SU-DHL-6 (cell line): Measurements from ENCODE around the gene SCFD2.

Experiments used
- H2AFZ ChIP-seq: fragments of 200-600 bp; sonication (generic); 2 replicates; pipeline ENCODE4 v1.6.1; 2014; ENCODE audit warnings: low read depth, mild to moderate bottlenecking, moderate library complexity, mixed read lengths, antibody characterized with exemption, low read length; ENCODE audit not compliant: severe bottlenecking
- H3F3A ChIP-seq: fragments of 200-600 bp; shearing (Covaris generic); 2 replicates; pipeline ENCODE4 v1.6.0; 2016; ENCODE audit warnings: antibody characterized with exemption, mild to moderate bottlenecking; ENCODE audit not compliant: insufficient read depth
- H3K27ac ChIP-seq: fragments of 200-600 bp; sonication (generic); 2 replicates; pipeline ENCODE4 v1.5.1; 2016; ENCODE audit warnings: low read depth, mild to moderate bottlenecking, low read length, moderate library complexity, mixed read lengths
- H3K27me3 ChIP-seq: fragments of 200-600 bp; sonication (generic), shearing (Covaris generic); 2 replicates; pipeline ENCODE4 v1.6.0; 2014; ENCODE audit warnings: mild to moderate bottlenecking, low read length
- H3K36me3 ChIP-seq: fragments of 200-600 bp; sonication (generic); 2 replicates; pipeline ENCODE4 v1.6.1; 2014; ENCODE audit warnings: mild to moderate bottlenecking, low read length, mixed read lengths
- H3K4me2 ChIP-seq: fragments of 300-600, 200-600 bp; shearing (Covaris generic), sonication (generic); 2 replicates; pipeline ENCODE4 v1.6.0; 2014; ENCODE audit warnings: low read length, low read depth, mild to moderate bottlenecking; ENCODE audit not compliant: poor library complexity, severe bottlenecking
- H3K4me3 ChIP-seq: fragments of 200-600 bp; sonication (generic); 2 replicates; pipeline ENCODE4 v1.5.1; 2014; ENCODE audit warnings: antibody characterized with exemption, low read length, mild to moderate bottlenecking, mixed read lengths; ENCODE audit not compliant: insufficient read depth, poor library complexity, severe bottlenecking
- H3K79me2 ChIP-seq: fragments of 200-600 bp; sonication (generic); 2 replicates; pipeline ENCODE4 v1.6.1; 2014; ENCODE audit warnings: mild to moderate bottlenecking, low read length, moderate library complexity; ENCODE audit not compliant: insufficient read depth
- H3K9ac ChIP-seq: fragments of 200-600 bp; sonication (generic); 2 replicates; pipeline ENCODE4 v1.7.0; 2014; ENCODE audit warnings: mild to moderate bottlenecking, low read length
- H3K9me2 ChIP-seq: fragments of 200-600 bp; sonication (generic); replicated peaks from 2 replicates; pipeline ENCODE4 v1.6.1; 2014; ENCODE audit warnings: low read length; ENCODE audit not compliant: insufficient read depth
- H3K9me3 ChIP-seq: fragments of 200-600 bp; sonication (generic); 2 replicates; pipeline ENCODE4 v1.6.1; 2014; ENCODE audit warnings: low read length, mixed read lengths; ENCODE audit not compliant: insufficient read depth
- H4K20me1 ChIP-seq: fragments of 200-600 bp; sonication (generic); 2 replicates; pipeline ENCODE4 v1.6.1; 2014; ENCODE audit warnings: low read depth, mild to moderate bottlenecking, antibody characterized with exemption, low read length, moderate library complexity, mixed read lengths
- EZH2phosphoT487 ChIP-seq: fragments of 200-600 bp; sonication (generic), shearing (Covaris generic); conservative IDR thresholded peaks from 2 replicates; pipeline ENCODE4 v1.6.1; 2018; ENCODE audit warnings: mild to moderate bottlenecking, antibody characterized with exemption, low read length, moderate library complexity, mixed read lengths
- TF ChIP-seq, protein P1 (sequence below): fragments of 200-600 bp; sonication (generic); IDR thresholded peaks from one replicate; pipeline ENCODE4 v1.5.1; 2017; ENCODE audit warnings: antibody characterized with exemption, mild to moderate bottlenecking, low read length, moderate library complexity; ENCODE audit not compliant: insufficient read depth, poor library complexity, severe bottlenecking

The SCFD2 gene

DNA sequence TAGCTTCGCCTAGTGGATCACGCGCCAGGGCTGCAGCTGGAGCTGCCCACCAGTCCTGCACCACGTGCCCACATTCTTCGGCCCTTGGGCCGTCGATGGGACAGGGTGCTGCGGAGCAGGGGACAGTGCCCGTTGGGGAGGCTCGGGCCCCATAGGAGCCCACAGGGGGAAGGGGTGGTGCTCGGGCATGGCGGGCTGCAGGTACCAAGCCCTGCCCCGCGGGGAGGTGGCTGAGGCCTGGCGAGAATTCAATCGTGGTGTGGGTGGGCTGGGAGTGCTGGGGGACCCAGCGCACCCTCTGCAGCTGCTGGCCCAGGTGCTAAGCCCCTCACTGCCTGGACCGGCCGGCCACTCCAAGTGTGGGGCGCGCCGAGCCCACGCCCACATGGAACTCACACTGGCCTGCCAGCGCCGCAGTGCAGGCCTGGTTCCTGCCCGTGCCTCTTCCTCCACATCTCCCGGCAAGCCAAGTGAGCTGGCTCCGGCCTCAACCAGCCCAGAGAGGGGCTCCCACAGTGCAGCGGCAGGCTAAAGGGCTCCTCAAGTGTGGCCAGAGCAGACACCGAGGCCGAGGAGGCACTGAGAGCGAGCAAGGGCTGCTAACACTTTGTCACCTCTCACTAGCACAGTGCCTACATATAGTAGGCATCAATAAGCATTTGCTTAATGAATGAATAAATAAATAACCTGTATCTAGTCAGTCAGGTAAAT, 11.7 kb downstream of the SCFD2 start:
- Histone ChIP-seq H3K9ac (no peak overlapping the region), H3K4me3 (no peak overlapping the region), H3K27ac (no peak overlapping the region), H3K9me2 (no peaks in the 10 kb centered on the region), H3K36me3 (no peaks in the 10 kb centered on the region), H3K9me3 (no peaks in the 10 kb centered on the region), H3F3A (no peaks in the 10 kb centered on the region), H2AFZ (no peak overlapping the region), H3K4me2 (no peak overlapping the region), H3K27me3 (no peaks in the 10 kb centered on the region), H4K20me1 (no peaks in the 10 kb centered on the region), H3K79me2 (peaks cover 25% of the 10 kb centered on the region)
- TF ChIP-seq EZH2phosphoT487: no peak
- TF ChIP-seq, protein P1, sequence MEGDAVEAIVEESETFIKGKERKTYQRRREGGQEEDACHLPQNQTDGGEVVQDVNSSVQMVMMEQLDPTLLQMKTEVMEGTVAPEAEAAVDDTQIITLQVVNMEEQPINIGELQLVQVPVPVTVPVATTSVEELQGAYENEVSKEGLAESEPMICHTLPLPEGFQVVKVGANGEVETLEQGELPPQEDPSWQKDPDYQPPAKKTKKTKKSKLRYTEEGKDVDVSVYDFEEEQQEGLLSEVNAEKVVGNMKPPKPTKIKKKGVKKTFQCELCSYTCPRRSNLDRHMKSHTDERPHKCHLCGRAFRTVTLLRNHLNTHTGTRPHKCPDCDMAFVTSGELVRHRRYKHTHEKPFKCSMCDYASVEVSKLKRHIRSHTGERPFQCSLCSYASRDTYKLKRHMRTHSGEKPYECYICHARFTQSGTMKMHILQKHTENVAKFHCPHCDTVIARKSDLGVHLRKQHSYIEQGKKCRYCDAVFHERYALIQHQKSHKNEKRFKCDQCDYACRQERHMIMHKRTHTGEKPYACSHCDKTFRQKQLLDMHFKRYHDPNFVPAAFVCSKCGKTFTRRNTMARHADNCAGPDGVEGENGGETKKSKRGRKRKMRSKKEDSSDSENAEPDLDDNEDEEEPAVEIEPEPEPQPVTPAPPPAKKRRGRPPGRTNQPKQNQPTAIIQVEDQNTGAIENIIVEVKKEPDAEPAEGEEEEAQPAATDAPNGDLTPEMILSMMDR: no peak

DNA sequence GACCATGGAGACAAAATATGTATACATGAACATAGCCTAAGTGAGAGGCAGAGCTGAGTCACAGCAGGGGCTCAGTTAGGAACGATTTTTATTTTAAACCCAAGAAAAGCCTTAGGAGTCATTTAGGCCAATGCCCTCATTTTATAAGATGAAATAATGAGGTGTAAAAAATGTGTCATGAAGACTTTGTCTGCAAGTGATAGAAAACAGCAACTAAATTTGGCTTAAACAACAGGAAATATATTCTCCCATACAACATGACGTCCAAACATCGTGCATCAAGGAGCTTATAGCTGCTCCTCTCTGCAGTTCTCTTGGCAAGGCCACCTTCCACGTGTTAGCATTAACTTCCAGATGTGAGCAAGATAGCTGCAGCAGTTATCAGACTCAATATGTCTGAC, 16.8 kb downstream of the SCFD2 start:
- TF ChIP-seq EZH2phosphoT487: no peak
- TF ChIP-seq, protein P1: no peak
- Histone ChIP-seq H3K4me3 (no peak overlapping the region), H3K9me3 (no peaks in the 10 kb centered on the region), H3K4me2 (no peak overlapping the region), H3K27ac (no peak overlapping the region), H4K20me1 (no peaks in the 10 kb centered on the region), H2AFZ (no peak overlapping the region), H3K36me3 (no peaks in the 10 kb centered on the region), H3K79me2 (no peaks in the 10 kb centered on the region), H3K9ac (no peak overlapping the region), H3K9me2 (no peaks in the 10 kb centered on the region), H3K27me3 (no peaks in the 10 kb centered on the region), H3F3A (no peaks in the 10 kb centered on the region)

DNA sequence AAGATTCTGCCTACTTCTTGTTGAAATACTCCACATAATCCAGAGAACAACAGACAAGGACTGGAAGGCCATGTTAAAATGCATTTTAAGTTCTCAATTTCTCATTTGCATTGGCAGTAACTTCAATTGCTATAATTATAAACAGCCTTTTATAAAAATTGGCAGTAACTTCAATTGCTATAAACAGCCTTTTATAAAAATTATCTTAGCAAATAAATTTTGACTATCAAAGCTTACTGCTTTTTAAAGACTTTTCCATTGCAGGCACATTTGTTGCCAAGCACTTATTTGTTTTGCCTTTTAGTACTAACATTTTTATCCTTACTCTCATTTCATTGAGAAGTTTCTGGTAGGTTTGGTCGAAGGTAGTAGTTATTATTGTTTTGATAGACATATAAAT, 17.8 kb downstream of the SCFD2 start:
- TF ChIP-seq, protein P1: no peak
- no peak for TF ChIP-seq EZH2phosphoT487
- Histone ChIP-seq H3K79me2 (no peaks in the 10 kb centered on the region), H2AFZ (no peak overlapping the region), H3K27me3 (no peaks in the 10 kb centered on the region), H3K9me3 (no peaks in the 10 kb centered on the region), H3K9me2 (no peaks in the 10 kb centered on the region), H3K4me3 (no peak overlapping the region), H3K27ac (no peak overlapping the region), H3K4me2 (no peak overlapping the region), H3K36me3 (no peaks in the 10 kb centered on the region), H3K9ac (no peak overlapping the region), H4K20me1 (no peaks in the 10 kb centered on the region), H3F3A (no peaks in the 10 kb centered on the region)
